Ectodermal cell (in vitro differentiated cells): ENCODE data around the gene PIK3CD.
"Not testable (repeated sequence)": the region's sequence is repeated elsewhere in the genome, so short reads cannot be mapped to it uniquely, and the experiment has no call there.

ENCODE experiments used
- H3K27ac ChIP-seq: 2 replicates; pipeline ENCODE4 v1.7.0; 2013; ENCODE audit warnings: mild to moderate bottlenecking, low read depth, low read length; ENCODE audit not compliant: insufficient read depth, poor library complexity, severe bottlenecking
- H3K27me3 ChIP-seq: 2 replicates; pipeline ENCODE4 v1.7.0; 2013; ENCODE audit warnings: mild to moderate bottlenecking, low read length; ENCODE audit not compliant: insufficient read depth, control insufficient read depth, poor library complexity, severe bottlenecking
- H3K36me3 ChIP-seq: one replicate; pipeline ENCODE4 v1.7.0; 2013; ENCODE audit warnings: low read length; ENCODE audit not compliant: control insufficient read depth, insufficient read depth
- H3K4me1 ChIP-seq: one replicate; pipeline ENCODE4 v1.7.0; 2013; ENCODE audit warnings: low read length; ENCODE audit not compliant: control insufficient read depth, insufficient read depth
- H3K4me3 ChIP-seq: 2 replicates; pipeline ENCODE4 v1.7.0; 2013; ENCODE audit warnings: low read depth, low read length, control low read depth; ENCODE audit not compliant: insufficient read depth
- H3K9me3 ChIP-seq: 2 replicates; pipeline ENCODE4 v1.7.0; 2013; ENCODE audit warnings: mild to moderate bottlenecking, low read length, moderate library complexity; ENCODE audit not compliant: control insufficient read depth
- WGBS, 2 experiments: methylation state at CpG; one replicate each; pipeline ENCODE4 v1.1.7; 2013; ENCODE audit warnings: missing lambda C conversion rate in 2 of 2; 5-methylcytosine and 5-hydroxymethylcytosine counted together

The PIK3CD gene

GRCh38 chr1:9703165-9703509 is 51.6 kb downstream of the PIK3CD start:
- H3K4me1 ChIP-seq = no peaks in the 10 kb centered on the region
- H3K9me3 ChIP-seq = no peaks in the 10 kb centered on the region
- H3K4me3 ChIP-seq = no peak overlapping the region
- no peaks in the 10 kb centered on the region for H3K36me3 ChIP-seq
- H3K27ac ChIP-seq = no peak overlapping the region
- WGBS, 2 experiments = 90 to 94% methylated on average over 5 of the region's 5 CpGs
- H3K27me3 ChIP-seq = no peaks in the 10 kb centered on the region

- Histone ChIP-seq H3K9me3 (no peaks in the 10 kb centered on the region), H3K27me3 (no peaks in the 10 kb centered on the region), H3K4me1 (no peaks in the 10 kb centered on the region), H3K4me3 (no peak overlapping the region), H3K27ac (no peak overlapping the region), H3K36me3 (no peaks in the 10 kb centered on the region)
- WGBS, 2 experiments = 92 to 95% methylated on average over 3 of the region's 3 CpGs
Measured at GRCh38 chr1:9703681-9704080, 52.1 kb downstream of the PIK3CD start.

DNA sequence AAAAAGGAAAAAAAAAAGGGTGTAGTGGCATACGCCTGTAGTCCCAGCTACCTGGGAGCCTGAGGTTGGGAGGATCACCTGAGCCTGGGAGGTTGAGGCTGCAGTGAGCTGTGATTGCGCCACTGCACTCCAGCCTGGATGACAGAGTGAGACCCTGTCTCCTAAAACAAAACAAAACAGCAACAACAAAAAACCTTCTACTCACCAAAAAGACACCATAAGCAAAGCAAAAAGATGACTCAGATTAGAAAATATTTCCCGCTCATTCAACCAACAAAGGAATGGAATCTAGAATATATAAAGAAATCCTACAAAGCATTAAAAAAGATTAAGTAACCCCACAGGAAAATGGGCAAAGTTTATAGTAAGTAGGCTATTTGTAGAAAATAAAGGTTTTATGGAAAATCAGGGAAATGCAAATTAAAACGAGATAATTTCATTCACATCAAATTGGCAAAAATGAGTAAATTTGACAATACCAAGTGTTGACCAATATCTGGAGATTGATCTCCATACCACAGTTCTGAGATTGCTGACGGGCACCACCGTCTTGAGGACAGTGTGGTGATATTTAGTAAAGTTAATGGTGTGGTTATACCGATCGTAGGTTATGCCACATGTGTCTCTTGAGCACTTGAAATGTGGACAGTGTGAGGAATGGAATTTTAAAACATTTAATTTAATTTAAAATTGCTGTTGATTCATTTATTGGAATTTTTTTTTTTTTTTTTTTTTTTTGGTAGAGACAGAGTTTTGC is 54.0 kb downstream of the PIK3CD start:
- H3K27ac ChIP-seq = no peak overlapping the region
- 97% methylated on average over 7 to 8 of the region's 8 CpGs for WGBS, 2 experiments
- no peaks in the 10 kb centered on the region for H3K9me3 ChIP-seq
- no peaks in the 10 kb centered on the region for H3K36me3 ChIP-seq
- no peak overlapping the region for H3K4me3 ChIP-seq
- H3K27me3 ChIP-seq = no peaks in the 10 kb centered on the region
- no peaks in the 10 kb centered on the region for H3K4me1 ChIP-seq

- no peaks in the 10 kb centered on the region for H3K4me1 ChIP-seq
Measured at GRCh38 chr1:9706178-9706577, 54.6 kb downstream of the PIK3CD start.

DNA sequence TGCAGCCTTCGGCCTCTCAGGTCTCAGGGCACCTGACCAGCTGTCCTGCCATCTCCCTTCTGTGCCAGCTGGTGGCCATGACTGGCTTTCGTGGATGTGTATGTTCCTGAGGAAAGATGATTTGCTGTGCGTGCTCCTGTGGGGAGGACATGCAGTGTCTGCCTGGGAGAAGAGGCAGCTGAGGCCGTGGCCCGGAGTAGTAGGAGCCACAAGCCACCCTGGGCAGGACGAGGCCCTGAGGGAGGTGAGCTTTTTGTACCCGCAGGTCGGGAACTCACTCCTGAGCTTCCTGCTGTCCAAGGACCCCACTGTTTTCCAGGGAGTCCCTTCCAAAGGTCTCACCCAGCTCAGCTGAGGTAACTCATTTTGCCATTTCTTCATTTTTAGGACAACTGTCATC is 58.5 kb downstream of the PIK3CD start:
- H3K9me3 ChIP-seq = no peaks in the 10 kb centered on the region
- H3K4me3 ChIP-seq = no peak overlapping the region
- 91 to 92% methylated on average over 8 of the region's 8 CpGs for WGBS, 2 experiments
- H3K27ac ChIP-seq = no peak overlapping the region
- H3K27me3 ChIP-seq = no peaks in the 10 kb centered on the region
- H3K4me1 ChIP-seq = no peaks in the 10 kb centered on the region
- H3K36me3 ChIP-seq = no peaks in the 10 kb centered on the region

More at GRCh38 chr1:9706178-9706577, 54.6 kb downstream of the PIK3CD start:
- Histone ChIP-seq H3K27me3 (no peaks in the 10 kb centered on the region), H3K4me3 (no peak overlapping the region), H3K27ac (no peak overlapping the region), H3K36me3 (no peaks in the 10 kb centered on the region), H3K9me3 (no peaks in the 10 kb centered on the region)
- 93 to 95% methylated on average over 4 of the region's 4 CpGs for WGBS, 2 experiments

DNA sequence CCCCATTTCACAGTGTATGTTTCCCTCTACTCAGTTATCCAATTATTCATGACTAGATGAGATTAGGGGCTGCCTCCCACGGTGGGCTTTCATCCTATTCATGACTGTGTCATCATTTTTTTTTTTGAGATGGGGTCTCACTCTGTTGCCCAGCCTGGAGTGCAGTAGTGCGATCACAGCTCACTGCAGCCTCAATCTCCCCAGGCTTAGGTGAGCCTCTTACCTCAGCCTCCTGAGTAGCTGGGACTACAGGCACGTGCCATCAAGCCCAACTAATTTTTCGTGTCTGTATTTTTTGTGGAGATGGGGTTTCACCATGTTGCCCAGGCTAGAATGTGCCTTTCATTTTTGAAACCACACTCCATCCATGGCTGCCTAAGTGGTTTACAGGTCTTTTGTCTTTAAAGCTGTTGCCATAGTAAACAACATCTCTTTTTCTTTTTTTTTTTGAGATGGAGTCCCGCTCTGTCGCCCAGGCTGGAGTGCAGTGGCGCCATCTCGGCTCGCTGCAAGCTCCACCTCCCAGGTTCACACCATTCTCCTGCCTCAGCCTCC is 60.0 kb downstream of the PIK3CD start:
- Histone ChIP-seq H3K27ac (no peak overlapping the region), H3K4me1 (no peaks in the 10 kb centered on the region), H3K9me3 (no peaks in the 10 kb centered on the region), H3K4me3 (no peak overlapping the region), H3K36me3 (no peaks in the 10 kb centered on the region), H3K27me3 (no peaks in the 10 kb centered on the region)
- WGBS, 2 experiments = 91 to 97% methylated on average over 9 of the region's 9 CpGs

- not testable (repeated sequence) for H3K4me1 ChIP-seq
Measured at GRCh38 chr1:9712767-9713166, 61.2 kb downstream of the PIK3CD start.

DNA sequence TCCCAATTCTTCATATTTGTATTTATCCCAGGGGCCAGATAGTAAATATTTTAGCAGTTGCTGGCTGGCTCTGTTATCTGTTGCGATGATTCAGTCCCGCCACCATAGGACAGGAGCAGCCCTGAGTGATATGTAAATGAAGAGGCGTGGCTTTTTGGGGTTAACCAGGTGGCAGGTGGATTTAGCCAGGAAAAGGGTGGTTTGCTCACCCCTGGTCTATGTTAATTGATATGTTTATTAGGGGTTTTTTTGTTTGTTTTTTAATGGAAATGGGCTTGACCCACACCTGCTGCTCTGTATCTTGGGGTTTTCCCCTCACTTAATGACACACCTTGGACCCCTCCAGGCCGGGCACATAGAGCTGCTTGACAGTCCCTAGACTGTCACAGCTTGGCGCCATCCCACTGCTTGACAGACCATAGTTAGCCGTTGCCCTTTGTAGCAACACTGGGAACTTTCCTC is 62.8 kb downstream of the PIK3CD start:
- Histone ChIP-seq H3K27me3 (no peaks in the 10 kb centered on the region), H3K4me1 (no peaks in the 10 kb centered on the region), H3K36me3 (no peaks in the 10 kb centered on the region), H3K27ac (no peak overlapping the region), H3K4me3 (no peak overlapping the region), H3K9me3 (no peaks in the 10 kb centered on the region)
- 28 to 33% methylated on average over 6 of the region's 6 CpGs for WGBS, 2 experiments

More at GRCh38 chr1:9712767-9713166, 61.2 kb downstream of the PIK3CD start:
- not testable (repeated sequence) for H3K27me3 ChIP-seq, H3K4me3 ChIP-seq, H3K27ac ChIP-seq, H3K9me3 ChIP-seq, H3K36me3 ChIP-seq
- WGBS, 2 experiments = 92 to 94% methylated on average over 7 of the region's 7 CpGs

GRCh38 chr1:9715536-9716226 is 64.2 kb downstream of the PIK3CD start:
- H3K27ac ChIP-seq = no peak overlapping the region
- H3K36me3 ChIP-seq = no peaks in the 10 kb centered on the region
- H3K4me3 ChIP-seq = no peak overlapping the region
- no peaks in the 10 kb centered on the region for H3K9me3 ChIP-seq
- 94 to 95% methylated on average over 40 of the region's 40 CpGs for WGBS, 2 experiments
- no peaks in the 10 kb centered on the region for H3K27me3 ChIP-seq
- no peaks in the 10 kb centered on the region for H3K4me1 ChIP-seq

GRCh38 chr1:9716404-9717192 is 65.1 kb downstream of the PIK3CD start:
- no peaks in the 10 kb centered on the region for H3K27me3 ChIP-seq
- H3K36me3 ChIP-seq = no peaks in the 10 kb centered on the region
- H3K4me3 ChIP-seq = no peak overlapping the region
- no peaks in the 10 kb centered on the region for H3K9me3 ChIP-seq
- H3K4me1 ChIP-seq = no peaks in the 10 kb centered on the region
- no peak overlapping the region for H3K27ac ChIP-seq
- 94 to 96% methylated on average over 29 of the region's 29 CpGs for WGBS, 2 experiments
